Stimulated activated CD4-positive, alpha-beta T cell treated with anti-CD3 and anti-CD28 coated beads, Interleukin-12 subunit alpha, Interleukin-12 subunit beta, amount 100 ng/mL, for 24 hours (primary cell): ENCODE results near the gene TSR1.
"Not testable (repeated sequence)": the region's sequence is repeated elsewhere in the genome, so short reads cannot be mapped to it uniquely, and the experiment has no call there.

ENCODE experiments used
- DNase-seq, 2 experiments: peaks; one replicate each; pipeline ENCODE4 v3.0.0-alpha.2; 2020; ENCODE audit warnings: low read depth in 2 of 2

The TSR1 gene

GRCh38 chr17:2336852-2337543, 741 bp upstream of the TSR1 start, which contains the start of gene SGSM2:
Gene SGSM2 (plus strand): TSS chr17:2337501. CDS start chr17:2337689, 188 bp downstream.
- peak; percentile 47 to 55 for DNase-seq

GRCh38 chr17:2335726-2336214, 487 bp downstream of the TSR1 start:
- DNase-seq = no peak

GRCh38 chr17:2331303-2331702, 5.0 kb downstream of the TSR1 start:
- no peak for DNase-seq

GRCh38 chr17:2323629-2324314, 12.5 kb downstream of the TSR1 start:
- DNase-seq = no peak

- no peak for DNase-seq
These were observed 14.9 kb downstream of the TSR1 start for GRCh38 chr17:2321399-2321798.

GRCh38 chr17:2319051-2319450, 17.2 kb downstream of the TSR1 start:
- DNase-seq = no peak

GRCh38 chr17:2317796-2318195, 18.5 kb downstream of the TSR1 start:
- no peak for DNase-seq

GRCh38 chr17:2316916-2317205, 19.4 kb downstream of the TSR1 start:
- not testable (repeated sequence) for DNase-seq

- DNase-seq = no peak
These were observed 23.5 kb downstream of the TSR1 start for GRCh38 chr17:2312736-2313135.

- DNase-seq = no peak
These were observed 26.7 kb downstream of the TSR1 start for GRCh38 chr17:2309338-2310154.

GRCh38 chr17:2304931-2305330, 31.3 kb downstream of the TSR1 start:
- no peak for DNase-seq

- DNase-seq = peak; percentile 88 to 89
These were observed 32.8 kb downstream of the TSR1 start, which contains the start of the genes SMG6 and SRR for GRCh38 chr17:2303204-2304188. Gene SMG6 (minus strand): TSS chr17:2303785. CDS start chr17:2303720, 65 bp downstream. Gene SRR (plus strand): TSS chr17:2303950. CDS start chr17:2315561, 11,611 bp downstream.

- no peak for DNase-seq
These were observed 33.5 kb downstream of the TSR1 start for GRCh38 chr17:2302778-2303203.

- DNase-seq = no peak
These were observed 36.5 kb downstream of the TSR1 start for GRCh38 chr17:2299756-2300155.

- DNase-seq = no peak
These were observed 37.1 kb downstream of the TSR1 start for GRCh38 chr17:2299136-2299535.

GRCh38 chr17:2297023-2297422, 39.2 kb downstream of the TSR1 start:
- DNase-seq = no peak

- no peak for DNase-seq
These were observed 40.7 kb downstream of the TSR1 start for GRCh38 chr17:2295575-2295974.

GRCh38 chr17:2292100-2292499, 44.2 kb downstream of the TSR1 start:
- DNase-seq = no peak

- DNase-seq = no peak
These were observed 46.3 kb downstream of the TSR1 start for GRCh38 chr17:2289878-2290478.

- DNase-seq = no peak
These were observed 53.0 kb downstream of the TSR1 start for GRCh38 chr17:2283302-2283701.
